NCI-H2171 treated with DMSO at 0.1 percent for 48 hours (cell line): Measurements from ENCODE around the gene CPM.

ENCODE experiments used
- DNase-seq: peaks from one replicate; lab custom pipeline; 2025; lab: John Stamatoyannopoulos, UW

The CPM gene

GRCh38 chr12:68932961-68933893 is at the start of gene CPM:
TSS of gene CPM (minus strand) at chr12:68933171. CDS start at chr12:68932837, 334 bp downstream.
- peak; percentile 51 for DNase-seq

- no peak for DNase-seq
These were observed 48.5 kb upstream of the CPM start for GRCh38 chr12:68981516-68981915.

GRCh38 chr12:68980476-68981212 is 47.7 kb upstream of the CPM start:
- DNase-seq: no peak

GRCh38 chr12:68978678-68979077 is 45.7 kb upstream of the CPM start:
- DNase-seq: no peak

GRCh38 chr12:68977909-68978610 is 45.1 kb upstream of the CPM start:
- peak; percentile 21 for DNase-seq

GRCh38 chr12:68977335-68977734 is 44.4 kb upstream of the CPM start:
- DNase-seq: no peak

- DNase-seq: no peak
These were observed 43.4 kb upstream of the CPM start for GRCh38 chr12:68976395-68976841.

GRCh38 chr12:68975811-68976210 is 42.8 kb upstream of the CPM start:
- DNase-seq: no peak

GRCh38 chr12:68972595-68972994 is 39.6 kb upstream of the CPM start:
- DNase-seq: no peak

- DNase-seq: no peak
These were observed 38.4 kb upstream of the CPM start for GRCh38 chr12:68971404-68971803.

- no peak for DNase-seq
These were observed 38.0 kb upstream of the CPM start for GRCh38 chr12:68970951-68971350.

- DNase-seq: no peak
These were observed 37.3 kb upstream of the CPM start for GRCh38 chr12:68970306-68970705.

- DNase-seq: no peak
These were observed 34.1 kb upstream of the CPM start for GRCh38 chr12:68967046-68967445.

- DNase-seq: no peak
These were observed 31.1 kb upstream of the CPM start for GRCh38 chr12:68963856-68964745.

- DNase-seq: no peak
These were observed 30.2 kb upstream of the CPM start for GRCh38 chr12:68962877-68963855.

GRCh38 chr12:68959891-68960464 is 27.0 kb upstream of the CPM start:
- DNase-seq: no peak

GRCh38 chr12:68959143-68959858 is 26.3 kb upstream of the CPM start:
- no peak for DNase-seq

- no peak for DNase-seq
These were observed 25.4 kb upstream of the CPM start for GRCh38 chr12:68958322-68958721.

GRCh38 chr12:68957273-68957672 is 24.3 kb upstream of the CPM start:
- DNase-seq: no peak
